CD4-positive, CD25-positive, alpha-beta regulatory T cell (primary cell): Measurements from ENCODE around the gene IQSEC3. TPM values are rescaled to one million over a fixed set of nuclear protein-coding genes. Genes with fewer than 3 reads are reported as not detected.

ENCODE experiments used
- ATAC-seq, 2 donors: fragments of 150-1000 bp; cut with Tn5 transposase; one replicate each; pipeline ENCODE4 v1.10.0; 2021; ENCODE audit warnings: low read depth in 2 of 2, moderate number of reproducible peaks in 2 of 2, moderate library complexity in 1 of 2
- DNase-seq, 3 donors: peaks; one replicate each; pipeline versions ENCODE4 v3.0.0 to v3.0.0-alpha.2; 2012 to 2022; ENCODE audit warnings: mixed read lengths in 1 of 3
- H3K27ac ChIP-seq: one replicate; pipeline ENCODE4 v1.7.0; 2013; ENCODE audit warnings: mild to moderate bottlenecking, low read length; ENCODE audit not compliant: insufficient read depth, poor library complexity, severe bottlenecking
- H3K27me3 ChIP-seq: one replicate; pipeline ENCODE4 v1.7.0; 2013; ENCODE audit warnings: low read length; ENCODE audit not compliant: control insufficient read depth, insufficient read depth
- H3K36me3 ChIP-seq: one replicate; pipeline ENCODE4 v1.7.0; 2013; ENCODE audit warnings: mild to moderate bottlenecking, low read length, moderate library complexity; ENCODE audit not compliant: control insufficient read depth, insufficient read depth
- H3K4me1 ChIP-seq: 2 replicates; pipeline ENCODE4 v1.7.0; 2013; ENCODE audit warnings: mild to moderate bottlenecking, low read length; ENCODE audit not compliant: insufficient read depth, control insufficient read depth, poor library complexity, severe bottlenecking
- H3K4me3 ChIP-seq: one replicate; pipeline ENCODE4 v1.7.0; 2013; ENCODE audit warnings: low read depth, mild to moderate bottlenecking, low read length, moderate library complexity
- H3K9me3 ChIP-seq, 2 experiments: 1 replicate in 1 of 2; 2 replicates in 1 of 2; pipeline ENCODE4 v1.7.0; 2013; ENCODE audit warnings: low read length in 2 of 2, mild to moderate bottlenecking in 1 of 2, moderate library complexity in 1 of 2; ENCODE audit not compliant: control insufficient read depth in 2 of 2
- H3K27ac Mint-ChIP-seq, 3 donors: one replicate each; pipeline ENCODE4 v1.8.0; 2020 to 2022; ENCODE audit warnings: mild to moderate bottlenecking in 3 of 3, mixed read lengths in 3 of 3, moderate library complexity in 2 of 3
- H3K27me3 Mint-ChIP-seq: one replicate; pipeline ENCODE4 v1.8.0; 2022; ENCODE audit warnings: mild to moderate bottlenecking, mixed read lengths
- H3K36me3 Mint-ChIP-seq: one replicate; pipeline ENCODE4 v1.8.0; 2020; ENCODE audit warnings: mixed read lengths
- H3K4me1 Mint-ChIP-seq, 4 donors: one replicate each; pipeline ENCODE4 v1.8.0; 2020 to 2022; ENCODE audit warnings: mixed read lengths in 4 of 4, mild to moderate bottlenecking in 1 of 4
- H3K4me3 Mint-ChIP-seq, 4 donors: one replicate each; pipeline ENCODE4 v1.8.0; 2020 to 2022; ENCODE audit warnings: mild to moderate bottlenecking in 4 of 4, mixed read lengths in 4 of 4, moderate library complexity in 3 of 4
- H3K9me3 Mint-ChIP-seq, 7 donors: one replicate each; pipeline ENCODE4 v1.8.0; 2020 to 2022; ENCODE audit warnings: mixed read lengths in 7 of 7, mild to moderate bottlenecking in 3 of 7, moderate library complexity in 2 of 7
- polyA plus RNA-seq, 4 donors: library from polyadenylated mRNA; unstranded; fragments of 300-500 nt; fragmentation: Illumina TruSeq; gene quantifications; one replicate each; pipeline ENCODE4 v1.2.3, GENCODE V29; 2021
- total RNA-seq: library from RNA; stranded (reverse); gene quantifications from one replicate; pipeline ENCODE4 v1.2.3, GENCODE V29; 2022

IQSEC3 gene
- total and polyA plus RNA-seq, 5 donors from 2014 or later = 0.05 to 0.15 TPM; not detected in 3

- Mint-ChIP-seq H3K9me3 (peaks cover 0 to 2% (median 0%) of the 10 kb centered on the region in 7 donors), H3K4me3 (no peak overlapping the region), H3K4me1 (peaks cover 0 to 6% (median 2%) of the 10 kb centered on the region in 4 donors), H3K36me3 (no peaks in the 10 kb centered on the region), H3K27ac (no peak overlapping the region), H3K27me3 (peaks cover 14% of the 10 kb centered on the region)
- H3K4me3 ChIP-seq = no peak overlapping the region
- ATAC-seq (no peak), DNase-seq (no peak)
- no peaks in the 10 kb centered on the region for H3K36me3 ChIP-seq
- no peaks in the 10 kb centered on the region for H3K4me1 ChIP-seq
- no peaks in the 10 kb centered on the region for H3K27me3 ChIP-seq
- H3K27ac ChIP-seq = no peak overlapping the region
- H3K9me3 ChIP-seq = no peaks in the 10 kb centered on the region
Observed at GRCh38 chr12:166425-167075, 100.0 kb downstream of the IQSEC3 start.

GRCh38 chr12:167959-168600 is 101.5 kb downstream of the IQSEC3 start:
- H3K27me3 Mint-ChIP-seq = peaks cover 14% of the 10 kb centered on the region
- no peaks in the 10 kb centered on the region for H3K4me1 ChIP-seq

GRCh38 chr12:168763-169525 is 102.4 kb downstream of the IQSEC3 start:
- no peaks in the 10 kb centered on the region for H3K36me3 Mint-ChIP-seq

More at GRCh38 chr12:167959-168600, 101.5 kb downstream of the IQSEC3 start:
- Histone ChIP-seq H3K9me3 (no peaks in the 10 kb centered on the region), H3K27me3 (no peaks in the 10 kb centered on the region), H3K4me3 (no peak overlapping the region), H3K27ac (no peak overlapping the region), H3K36me3 (no peaks in the 10 kb centered on the region)
- Mint-ChIP-seq H3K4me3 (no peak overlapping the region), H3K36me3 (no peaks in the 10 kb centered on the region), H3K4me1 (peaks cover 0 to 6% (median 2%) of the 10 kb centered on the region in 4 donors), H3K9me3 (peaks cover 0 to 1% (median 0%) of the 10 kb centered on the region in 7 donors), H3K27ac (peak overlapping the region in 1 of 3 donors; percentile 63)
- DNase-seq (no peak), ATAC-seq (no peak)

GRCh38 chr12:169528-170370 is 103.2 kb downstream of the IQSEC3 start:
- no peaks in the 10 kb centered on the region for H3K36me3 Mint-ChIP-seq
- no peaks in the 10 kb centered on the region for H3K27me3 ChIP-seq

More at GRCh38 chr12:168763-169525, 102.4 kb downstream of the IQSEC3 start:
- Histone ChIP-seq H3K9me3 (no peaks in the 10 kb centered on the region), H3K4me1 (no peaks in the 10 kb centered on the region), H3K4me3 (no peak overlapping the region), H3K27me3 (no peaks in the 10 kb centered on the region), H3K27ac (no peak overlapping the region), H3K36me3 (no peaks in the 10 kb centered on the region)
- H3K27me3 Mint-ChIP-seq = peaks cover 14% of the 10 kb centered on the region
- DNase-seq (no peak), ATAC-seq (no peak)
- H3K4me1 Mint-ChIP-seq = peaks cover 0 to 6% (median 2%) of the 10 kb centered on the region in 4 donors
- H3K27ac Mint-ChIP-seq = no peak overlapping the region
- H3K9me3 Mint-ChIP-seq = peaks cover 0 to 1% (median 0%) of the 10 kb centered on the region in 7 donors
- no peak overlapping the region for H3K4me3 Mint-ChIP-seq

GRCh38 chr12:170371-171225 is 104.0 kb downstream of the IQSEC3 start:
- no peak for DNase-seq
- Mint-ChIP-seq H3K27ac (no peak overlapping the region), H3K9me3 (peaks cover 0 to 1% (median 0%) of the 10 kb centered on the region in 7 donors), H3K4me1 (peaks cover 0 to 4% (median 0%) of the 10 kb centered on the region in 4 donors), H3K4me3 (no peak overlapping the region), H3K36me3 (no peaks in the 10 kb centered on the region), H3K27me3 (peaks cover 9% of the 10 kb centered on the region)
- Histone ChIP-seq H3K9me3 (no peaks in the 10 kb centered on the region), H3K4me1 (no peaks in the 10 kb centered on the region), H3K36me3 (no peaks in the 10 kb centered on the region), H3K27me3 (no peaks in the 10 kb centered on the region), H3K27ac (no peak overlapping the region), H3K4me3 (no peak overlapping the region)
- ATAC-seq = no peak

More at GRCh38 chr12:169528-170370, 103.2 kb downstream of the IQSEC3 start:
- no peak overlapping the region for H3K27ac ChIP-seq
- no peaks in the 10 kb centered on the region for H3K36me3 ChIP-seq
- peaks cover 9% of the 10 kb centered on the region for H3K27me3 Mint-ChIP-seq
- no peak overlapping the region for H3K27ac Mint-ChIP-seq
- no peak overlapping the region for H3K4me3 Mint-ChIP-seq
- H3K9me3 ChIP-seq = no peaks in the 10 kb centered on the region
- H3K4me1 ChIP-seq = no peaks in the 10 kb centered on the region
- no peak overlapping the region for H3K4me3 ChIP-seq
- DNase-seq (no peak), ATAC-seq (no peak)
- H3K9me3 Mint-ChIP-seq = peaks cover 0 to 1% (median 0%) of the 10 kb centered on the region in 7 donors
- peaks cover 0 to 4% (median 0%) of the 10 kb centered on the region in 4 donors for H3K4me1 Mint-ChIP-seq

GRCh38 chr12:171276-171675 is 104.7 kb downstream of the IQSEC3 start:
- H3K4me1 ChIP-seq = no peaks in the 10 kb centered on the region
- no peak overlapping the region for H3K27ac ChIP-seq
- no peaks in the 10 kb centered on the region for H3K27me3 ChIP-seq
- ATAC-seq = no peak
- no peaks in the 10 kb centered on the region for H3K9me3 ChIP-seq
- no peaks in the 10 kb centered on the region for H3K36me3 ChIP-seq
- no peak for DNase-seq
- H3K27me3 Mint-ChIP-seq = peaks cover 9% of the 10 kb centered on the region
- H3K4me1 Mint-ChIP-seq = peaks cover 0 to 4% (median 0%) of the 10 kb centered on the region in 4 donors
- no peak overlapping the region for H3K27ac Mint-ChIP-seq
- H3K36me3 Mint-ChIP-seq = no peaks in the 10 kb centered on the region
- H3K9me3 Mint-ChIP-seq = peaks cover 0 to 1% (median 0%) of the 10 kb centered on the region in 7 donors
- no peak overlapping the region for H3K4me3 Mint-ChIP-seq
- no peak overlapping the region for H3K4me3 ChIP-seq
